TTC549 (cell line): ENCODE data around the gene ARMH1.
"Not testable (repeated sequence)": the region's sequence is repeated elsewhere in the genome, so short reads cannot be mapped to it uniquely, and the experiment has no call there.

Source experiments
- FAIRE-seq: peaks from 2 replicates; lab custom pipeline; 2012; peaks lifted over from hg19 to GRCh38; lab: Jason Lieb, UNC

Gene ARMH1

DNA sequence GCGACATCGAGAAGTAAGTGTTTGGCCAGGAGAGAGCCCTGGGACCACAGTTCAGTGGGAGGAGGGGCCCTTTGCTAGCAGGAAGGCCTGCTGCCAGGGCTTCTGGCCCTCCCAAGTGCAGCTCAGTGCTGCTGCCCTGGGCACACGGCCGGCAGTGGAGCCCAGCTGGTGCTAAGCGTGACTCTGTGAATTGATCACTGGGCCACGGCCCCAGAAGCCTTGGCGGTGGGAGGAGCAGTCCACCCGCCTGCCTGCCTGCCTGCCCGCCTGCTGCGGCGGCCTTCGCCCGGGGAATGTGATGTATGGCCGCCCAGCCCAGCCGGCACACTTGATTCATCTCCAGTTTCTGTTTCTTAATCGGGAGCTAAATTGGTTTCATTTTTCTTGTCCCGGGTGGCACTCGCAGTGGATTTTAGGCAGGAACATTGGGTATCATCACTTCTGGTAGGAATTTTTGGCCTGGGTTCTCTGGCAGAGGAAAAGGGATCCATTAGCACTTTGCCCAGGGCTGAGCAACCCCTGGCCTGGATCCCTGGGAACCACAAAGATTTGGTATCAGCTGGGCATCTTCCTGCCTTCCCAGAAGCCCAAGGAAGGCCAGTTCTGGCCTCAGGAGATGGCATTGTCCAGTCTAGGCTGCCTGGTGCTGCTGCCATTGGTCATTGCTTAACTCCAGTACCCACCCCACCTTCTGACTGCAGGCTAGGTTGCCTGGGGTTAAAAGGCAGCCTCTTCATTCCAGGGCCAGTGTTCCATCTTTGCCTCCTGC lies 28.9 kb upstream of the ARMH1 start:
- no peak for FAIRE-seq

DNA sequence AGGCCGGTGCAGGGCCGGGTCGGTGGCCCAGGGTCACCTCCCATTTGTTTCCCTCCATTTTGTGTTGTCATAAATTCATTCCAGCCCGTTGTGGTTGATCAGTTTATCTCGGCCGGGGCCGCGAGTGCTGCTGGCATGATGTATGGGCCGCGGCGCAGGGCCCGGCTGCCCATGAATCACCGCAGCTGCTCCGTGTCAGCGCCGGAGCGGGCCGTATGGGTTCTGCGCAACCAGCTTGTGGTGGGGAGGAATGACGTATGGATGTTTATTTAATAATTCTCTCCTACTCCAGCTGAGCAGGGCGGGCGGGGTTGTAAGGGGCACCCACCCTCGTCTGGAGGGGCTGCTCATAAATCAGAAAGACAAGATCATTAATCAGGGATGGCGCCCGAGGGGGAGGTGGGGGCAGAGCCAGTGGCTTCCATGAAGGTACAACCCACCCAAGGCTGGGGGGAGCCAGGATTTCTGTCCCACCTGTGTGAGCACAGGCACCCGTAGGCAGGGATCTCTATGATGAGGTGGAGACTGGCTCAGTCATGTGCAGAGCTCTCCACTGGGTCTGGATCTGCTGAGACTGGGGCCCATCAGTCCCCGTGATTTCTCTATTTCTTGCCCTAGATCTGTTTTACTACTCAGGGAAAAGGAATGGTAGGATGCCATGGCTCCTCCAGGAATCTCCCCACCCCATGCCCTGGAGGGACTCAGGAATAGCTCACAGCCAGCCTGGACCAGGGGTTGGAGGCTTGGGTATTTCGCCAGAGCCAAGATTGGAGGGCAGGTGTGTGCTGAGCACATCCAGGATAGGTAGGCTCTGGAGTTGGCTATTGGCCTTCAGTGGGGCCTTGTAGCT lies 28.0 kb upstream of the ARMH1 start:
- FAIRE-seq: no peak

DNA sequence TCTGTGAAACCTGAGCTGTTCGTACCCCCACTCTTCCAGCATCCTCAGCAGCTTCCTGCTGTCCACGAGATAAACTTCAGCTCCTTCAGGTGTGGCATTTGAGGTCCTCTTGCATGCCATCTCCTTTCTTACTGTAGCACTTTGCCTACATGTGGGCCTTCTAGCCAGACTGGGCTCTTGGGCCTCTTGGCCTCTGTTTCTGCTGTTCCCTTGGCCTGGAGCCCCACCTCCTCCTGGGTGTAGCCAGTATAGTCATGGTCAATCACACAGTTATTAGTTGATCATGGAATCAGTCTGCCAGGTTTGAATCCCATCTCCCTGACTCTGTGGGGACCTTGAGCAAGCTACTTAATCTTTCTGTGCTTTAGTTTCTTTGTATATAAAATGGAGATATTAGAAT lies 26.6 kb upstream of the ARMH1 start:
- FAIRE-seq: no peak

DNA sequence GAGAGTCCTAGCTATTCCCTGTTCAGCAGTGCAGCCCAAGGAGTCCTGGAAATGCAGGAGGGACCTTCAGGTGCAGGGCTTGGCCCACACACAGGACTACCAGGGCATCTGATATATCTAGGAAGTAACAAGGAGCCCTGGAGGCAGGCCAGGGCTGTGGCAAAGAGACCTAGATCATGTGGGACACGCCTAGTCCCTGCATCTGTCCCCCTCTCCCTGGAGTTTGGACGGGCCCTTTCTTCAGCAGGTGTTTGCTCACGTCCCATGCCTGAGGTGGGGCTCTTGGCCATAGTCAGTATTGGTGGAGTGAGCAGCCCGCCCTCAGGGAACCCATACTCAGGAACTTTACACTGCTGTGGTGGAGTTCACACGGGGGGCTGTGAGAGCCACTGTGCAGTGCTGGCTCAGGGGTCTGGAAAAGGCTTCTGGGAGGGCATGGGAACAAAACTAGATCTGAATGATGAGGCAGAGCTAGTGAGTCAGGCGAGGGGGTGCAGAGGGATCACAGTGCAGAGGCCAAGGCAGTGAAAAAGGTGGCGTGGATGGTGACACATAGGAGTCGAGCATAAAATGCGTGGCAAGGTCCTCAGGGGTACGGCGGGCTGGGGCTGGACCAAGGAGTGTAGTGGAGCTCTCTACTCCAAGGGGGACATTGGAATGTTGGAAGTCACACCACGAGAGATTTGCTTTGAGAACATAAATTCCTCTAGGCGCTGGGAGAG lies 25.8 kb upstream of the ARMH1 start:
- FAIRE-seq: no peak

DNA sequence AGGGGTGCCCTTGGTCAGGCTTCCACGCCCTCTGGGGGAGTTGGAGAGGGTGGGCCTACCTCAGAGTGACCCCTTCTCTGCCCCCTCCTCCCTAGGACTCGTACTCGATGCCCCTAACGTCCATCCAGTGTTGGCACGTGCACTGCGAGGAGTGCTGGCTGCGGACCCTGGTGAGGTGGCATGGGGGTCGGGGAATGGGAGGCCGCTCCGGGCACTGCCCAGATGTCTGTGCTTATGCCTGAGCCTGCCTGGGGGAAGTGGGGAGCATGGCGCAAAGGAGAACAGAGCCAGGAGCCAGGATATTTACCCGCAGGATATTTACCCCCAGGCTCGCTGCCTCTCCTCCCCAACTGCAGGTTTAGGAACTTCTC lies 24.7 kb upstream of the ARMH1 start:
- FAIRE-seq: no peak

DNA sequence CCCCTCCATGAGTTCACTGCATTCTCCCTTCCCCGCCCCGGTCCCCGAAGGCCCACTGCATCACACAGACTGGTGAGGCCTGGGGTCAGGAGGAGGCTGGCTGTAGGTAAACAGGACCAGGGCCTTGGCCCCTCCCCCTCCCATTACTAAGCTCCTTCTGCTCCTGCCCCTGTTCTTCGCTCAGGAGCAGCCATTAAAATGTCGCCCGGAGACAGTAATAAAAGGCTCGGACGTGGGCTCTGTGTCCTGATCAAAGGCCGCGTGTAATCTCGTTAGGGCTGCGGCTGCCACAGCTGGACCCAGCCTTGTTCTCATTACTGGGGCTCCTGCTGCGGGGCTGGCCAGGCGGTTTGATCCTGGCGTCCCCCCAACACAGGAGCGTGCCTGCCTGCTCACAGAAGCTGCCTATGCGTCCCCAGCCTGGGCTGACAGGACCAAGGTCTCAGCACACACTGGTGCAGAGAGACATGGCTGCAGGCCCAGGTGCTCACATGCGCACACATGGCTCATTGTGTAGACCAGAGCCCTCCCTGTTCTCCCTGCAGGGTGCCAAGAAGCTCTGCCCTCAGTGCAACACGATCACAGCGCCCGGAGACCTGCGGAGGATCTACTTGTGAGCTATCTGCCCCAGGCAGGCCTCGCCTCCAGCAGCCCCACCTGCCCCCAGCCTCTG lies 24.2 kb upstream of the ARMH1 start:
- no peak for FAIRE-seq

DNA sequence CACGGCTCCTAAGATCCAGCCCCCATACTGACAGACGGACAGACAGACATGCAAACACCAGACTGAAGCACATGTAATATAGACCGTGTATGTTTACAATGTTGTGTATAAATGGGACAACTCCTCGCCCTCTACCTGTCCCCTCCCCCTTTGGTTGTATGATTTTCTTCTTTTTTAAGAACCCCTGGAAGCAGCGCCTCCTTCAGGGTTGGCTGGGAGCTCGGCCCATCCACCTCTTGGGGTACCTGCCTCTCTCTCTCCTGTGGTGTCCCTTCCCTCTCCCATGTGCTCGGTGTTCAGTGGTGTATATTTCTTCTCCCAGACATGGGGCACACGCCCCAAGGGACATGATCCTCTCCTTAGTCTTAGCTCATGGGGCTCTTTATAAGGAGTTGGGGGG lies 23.4 kb upstream of the ARMH1 start:
- no peak for FAIRE-seq

DNA sequence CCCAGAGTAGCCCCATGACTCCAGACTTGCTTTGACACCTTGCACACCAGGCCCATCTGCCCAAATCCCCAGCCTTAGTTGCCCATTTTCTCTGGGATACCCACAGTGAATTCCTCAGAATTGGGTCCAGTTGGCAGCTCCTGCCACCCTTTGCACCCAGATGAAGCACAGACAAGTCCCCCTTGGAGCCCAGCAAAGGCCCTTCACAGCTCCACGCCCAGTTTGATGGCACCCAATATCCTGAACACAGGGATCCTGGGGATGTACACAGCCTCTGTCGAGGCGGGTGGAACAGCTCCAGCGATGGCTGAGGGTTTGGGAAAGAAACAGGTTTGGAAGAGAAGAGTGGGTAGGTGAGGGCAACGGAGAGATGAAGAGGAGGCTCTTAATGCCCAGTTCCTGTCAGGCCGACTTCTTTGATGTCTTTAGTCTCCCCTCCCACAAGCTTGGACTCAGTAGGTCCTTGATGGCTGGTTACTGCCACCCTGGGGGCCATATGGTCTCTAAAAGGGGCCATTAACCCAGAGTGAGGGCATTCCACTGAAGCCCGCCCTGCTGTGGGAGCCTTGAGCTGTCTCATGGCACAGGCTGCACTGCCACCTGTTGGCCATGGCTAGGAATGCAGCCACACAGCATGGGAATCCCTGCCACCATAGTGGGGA lies 21.9 kb upstream of the ARMH1 start:
- FAIRE-seq: no peak

DNA sequence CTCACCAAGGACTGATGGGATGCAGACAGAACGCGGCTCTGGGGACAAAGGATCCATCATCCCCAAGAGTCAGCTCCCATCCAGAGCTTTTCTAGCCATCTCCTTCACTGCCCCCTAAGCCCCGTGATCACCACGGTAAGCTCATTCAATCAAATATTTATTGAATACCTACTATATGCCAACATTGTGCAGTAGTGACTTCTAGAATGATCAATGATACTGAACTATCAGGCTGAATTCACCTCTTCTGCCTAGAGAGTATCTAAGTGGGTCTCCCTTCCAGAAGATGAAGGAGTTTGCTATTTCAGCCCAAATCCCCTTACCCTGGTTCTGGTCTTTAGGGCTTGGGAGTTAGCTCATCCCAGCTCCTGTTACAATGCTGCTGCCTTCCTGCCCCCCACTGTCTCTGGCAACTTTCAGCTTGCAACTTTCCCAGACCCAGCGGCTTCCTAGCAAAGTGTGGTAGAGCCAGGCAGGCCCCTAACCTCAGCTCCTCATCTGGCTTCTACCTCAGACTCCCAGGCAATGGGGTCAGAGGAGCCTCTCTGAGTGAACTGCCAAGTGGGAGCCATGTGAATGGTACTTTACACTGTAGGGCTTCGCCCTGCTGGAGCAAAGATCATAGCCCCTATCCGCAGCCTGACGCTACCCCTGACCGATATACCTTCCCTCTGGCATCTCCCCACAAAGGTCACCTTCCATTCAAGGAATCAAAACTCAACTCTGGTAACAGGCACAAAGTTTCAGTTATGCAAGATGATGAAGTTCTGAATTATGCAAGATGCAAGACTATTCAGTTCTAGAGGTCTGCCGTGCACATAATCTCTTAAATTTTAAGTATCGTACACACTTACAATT lies 21.2 kb upstream of the ARMH1 start:
- no peak for FAIRE-seq

DNA sequence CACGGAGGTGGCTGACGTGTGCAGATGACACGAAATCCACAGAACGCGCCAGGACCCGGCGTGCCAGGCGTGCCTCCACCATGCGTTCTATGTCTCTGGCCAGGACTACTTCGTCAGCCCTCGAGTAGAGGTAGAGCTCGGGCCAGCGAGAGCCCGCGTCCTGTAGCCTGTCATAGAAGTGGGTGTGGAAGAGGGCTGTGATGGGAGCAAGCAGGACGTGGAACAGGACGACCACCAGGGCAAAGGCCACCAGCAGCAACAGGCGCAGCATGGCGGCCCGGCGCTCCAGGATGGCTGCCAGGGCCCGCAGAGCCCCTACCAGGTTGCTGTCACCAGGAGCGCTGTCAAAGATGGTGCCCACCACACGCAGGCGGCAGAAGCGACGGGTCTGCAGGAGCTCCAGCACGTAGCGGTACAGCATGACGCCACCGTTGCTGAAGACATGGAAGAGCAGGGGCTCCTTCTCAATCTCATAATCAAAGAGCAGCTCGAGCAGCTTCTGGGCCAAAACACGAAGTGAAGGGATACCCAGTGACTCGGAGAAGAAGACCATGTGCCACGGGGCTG lies 19.8 kb upstream of the ARMH1 start:
- FAIRE-seq: no peak

DNA sequence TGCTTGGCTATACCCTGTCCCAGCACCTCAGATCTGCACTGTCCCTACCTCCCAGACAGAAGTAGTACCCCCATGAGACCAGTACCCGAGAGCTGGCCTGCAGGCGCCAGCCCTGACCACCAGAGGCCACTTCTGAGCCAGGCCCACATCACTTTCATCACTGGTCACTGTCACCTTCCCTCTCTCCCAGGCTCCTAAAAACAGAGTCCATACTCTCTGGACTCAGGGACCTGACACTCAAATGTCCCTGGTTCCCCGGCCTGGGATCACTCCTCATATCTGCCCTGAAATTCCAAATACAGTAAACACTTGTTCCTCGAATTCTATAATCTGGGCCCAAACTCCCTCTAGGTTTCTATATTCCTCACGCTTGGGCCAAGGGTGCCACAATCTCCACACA lies 18.9 kb upstream of the ARMH1 start:
- FAIRE-seq: no peak

DNA sequence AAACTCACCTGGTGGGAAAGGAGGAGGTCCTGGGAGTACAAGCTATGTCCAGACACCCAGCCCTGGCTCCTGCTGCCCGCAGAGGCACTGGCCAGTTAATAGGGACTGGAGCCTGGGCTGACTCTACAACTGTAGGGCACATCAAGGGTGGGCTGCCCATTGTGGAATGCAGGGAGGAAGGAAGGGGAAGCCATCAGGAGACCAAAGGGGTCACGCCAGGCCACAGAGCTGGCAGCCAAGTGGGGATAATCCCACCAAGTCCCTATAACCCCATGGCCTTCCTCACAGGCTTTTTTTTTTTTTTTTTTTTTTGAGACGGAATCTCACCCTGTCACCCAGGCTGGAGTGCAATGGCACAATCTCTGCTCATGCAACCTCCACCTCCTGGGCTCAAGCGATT lies 14.9 kb upstream of the ARMH1 start:
- no peak for FAIRE-seq

DNA sequence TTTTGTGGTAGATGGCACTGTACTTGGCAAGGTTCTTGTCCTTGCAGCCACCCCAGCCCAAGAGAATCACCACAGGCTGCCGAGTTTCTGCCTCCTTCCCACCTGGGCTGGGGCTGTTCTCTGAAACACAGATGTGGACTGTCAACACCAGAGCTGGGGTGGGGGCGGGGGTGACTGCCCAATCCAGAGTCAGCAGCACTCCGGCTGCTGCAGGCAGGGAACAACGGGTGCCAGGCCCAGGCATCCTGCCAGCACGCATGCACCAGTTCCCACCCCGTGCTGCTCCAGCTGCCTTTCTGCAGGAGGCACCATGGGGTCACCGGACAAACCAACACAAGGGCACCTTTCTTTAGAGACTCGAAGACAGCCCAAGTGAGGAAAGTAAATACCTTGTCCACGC lies 14.3 kb upstream of the ARMH1 start:
- no peak for FAIRE-seq

DNA sequence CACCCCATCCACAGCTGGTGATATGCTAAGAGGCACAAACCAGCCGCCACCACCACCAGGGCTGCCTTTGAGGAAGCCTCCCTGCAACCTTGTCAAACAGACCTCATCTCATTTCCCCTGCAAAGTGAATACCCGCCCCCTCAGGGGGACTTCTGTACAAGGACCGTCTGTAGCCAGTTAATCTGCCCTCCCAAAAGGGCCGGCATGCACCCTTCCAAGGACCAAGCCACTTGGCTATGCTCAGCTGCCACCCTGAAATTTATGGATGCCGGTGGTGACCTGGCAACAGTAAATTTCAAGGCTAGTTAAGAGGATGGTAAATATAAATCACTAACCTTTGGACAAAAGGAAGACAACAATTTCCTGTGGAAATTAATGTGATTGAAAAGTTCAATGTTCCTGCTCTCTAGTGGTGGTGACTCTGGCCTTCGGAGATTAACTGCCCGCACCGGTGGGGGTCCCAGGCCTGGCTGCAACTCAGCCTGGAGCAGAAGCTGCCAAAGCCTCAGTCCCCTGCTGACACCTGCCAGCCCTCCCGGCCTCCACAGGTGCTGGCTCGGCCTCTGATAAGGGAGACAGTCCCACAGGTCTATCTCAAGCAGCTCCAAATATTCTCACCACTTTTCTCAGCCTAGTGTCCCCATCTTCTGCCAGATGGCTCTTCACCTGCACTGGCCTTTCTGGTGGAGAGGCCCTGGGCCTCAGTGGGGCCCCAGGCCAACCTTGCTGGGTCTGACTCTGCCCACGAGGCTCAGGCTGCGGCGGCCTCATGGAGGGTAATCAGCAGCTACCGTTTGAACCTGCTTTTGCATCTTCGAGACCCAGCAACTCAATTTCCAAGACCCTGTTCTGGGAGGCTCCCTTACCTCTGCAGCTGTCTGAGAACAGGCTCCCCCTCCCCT lies 12.5 kb upstream of the ARMH1 start:
- FAIRE-seq: no peak

DNA sequence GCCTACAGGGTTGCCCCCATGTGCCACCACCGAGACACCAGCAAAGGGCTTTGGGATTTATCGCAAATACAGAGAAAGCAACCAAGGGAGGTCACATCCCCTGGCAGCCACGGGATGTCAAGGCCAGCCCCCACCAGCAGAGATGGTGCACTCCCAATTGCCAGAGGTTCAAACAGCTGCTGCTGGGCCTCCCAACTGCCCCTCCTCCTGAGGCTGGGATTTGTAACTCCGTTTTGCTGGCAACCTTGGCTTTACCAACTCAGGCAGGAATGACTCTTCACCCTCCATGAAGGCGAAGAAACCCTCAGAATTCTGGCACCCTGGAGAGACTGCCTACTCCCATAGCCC lies 11.9 kb upstream of the ARMH1 start:
- no peak for FAIRE-seq

DNA sequence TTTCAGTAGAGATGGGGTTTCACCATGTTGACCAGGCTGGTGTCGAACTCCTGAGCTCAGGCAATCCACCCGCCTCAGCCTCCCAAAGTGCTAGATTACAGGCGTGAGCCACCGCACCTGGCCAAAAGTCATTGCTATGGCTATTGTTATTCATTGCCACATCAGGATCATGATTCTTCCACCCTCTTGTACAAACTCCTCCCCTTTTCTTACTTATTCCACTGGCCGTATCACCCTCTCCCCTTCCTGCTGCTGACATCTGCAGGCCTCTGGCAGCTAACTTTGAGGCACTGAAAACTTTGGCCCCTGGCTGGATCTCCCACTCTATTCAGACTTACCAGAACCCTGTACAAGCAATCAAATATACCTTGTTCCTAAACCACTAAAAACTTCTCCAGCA lies 11.1 kb upstream of the ARMH1 start:
- no peak for FAIRE-seq

DNA sequence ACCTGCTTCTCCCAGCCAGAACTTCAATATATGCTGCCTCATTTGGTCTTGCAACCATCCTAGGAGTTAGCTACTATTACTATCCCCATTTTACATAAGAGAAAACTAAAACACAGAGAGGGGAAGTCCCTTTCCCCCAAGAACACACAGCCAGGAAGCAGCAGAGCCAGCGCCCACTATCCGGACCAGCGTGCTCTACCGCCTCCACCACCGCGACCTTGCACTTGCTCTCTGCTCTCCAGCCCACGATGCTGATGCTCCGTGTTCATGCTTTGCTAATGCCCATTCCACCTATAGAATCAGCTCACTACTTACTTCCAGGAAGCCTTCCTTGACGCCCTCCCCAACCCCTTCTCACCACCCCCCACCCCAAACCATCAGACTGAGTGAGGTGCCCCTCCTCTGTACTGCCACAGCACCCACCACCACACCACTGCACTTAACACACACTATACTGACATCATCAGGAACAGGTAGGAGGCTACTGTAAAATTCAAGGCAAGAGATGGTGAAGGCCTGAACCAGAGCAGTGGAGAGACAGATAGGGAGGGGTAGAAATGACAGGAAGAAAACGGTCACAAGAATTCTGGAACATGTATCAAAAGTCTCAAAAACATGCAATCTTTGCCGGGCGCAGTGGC lies 9.7 kb upstream of the ARMH1 start:
- FAIRE-seq: no peak

DNA sequence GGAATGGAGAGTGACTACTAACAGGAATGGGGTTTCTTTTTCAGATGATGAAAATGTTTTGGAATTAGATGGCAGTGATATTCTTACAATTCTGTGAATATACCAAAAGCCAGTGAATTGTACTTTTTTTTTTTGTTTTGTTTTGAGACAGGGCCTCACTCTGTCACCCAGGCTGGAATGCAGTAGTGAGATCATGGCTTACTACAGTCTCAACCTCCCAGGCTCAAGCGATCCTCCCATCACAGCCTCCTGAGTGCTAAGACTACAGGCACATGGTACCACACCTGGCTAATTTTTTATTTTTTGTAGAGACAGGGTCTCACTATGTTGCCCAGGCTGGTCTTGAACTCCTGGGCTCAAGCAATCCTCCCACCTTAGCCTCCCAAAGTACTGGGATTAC lies 7.8 kb upstream of the ARMH1 start:
- FAIRE-seq: not testable (repeated sequence)
